ENCODE data around the gene FRMD4A.

Gene FRMD4A

GRCh38 chr10:13990946-13991345 is 339.8 kb downstream of the FRMD4A start:
- Histone ChIP-seq H3K4me3 (ENCODE audit: low read length) (no peak overlapping the region), H3F3A (ENCODE audit: insufficient read depth, low read length) (no peaks in the 10 kb centered on the region), H3K27ac (ENCODE audit: low read length) (no peak overlapping the region), H3K4me2 (ENCODE audit: low read depth, low read length) (no peak overlapping the region), H3K27me3 (replicated peaks; ENCODE audit: insufficient read depth, low read length) (no peaks in the 10 kb centered on the region), H3K79me2 (ENCODE audit: low read length) (no peaks in the 10 kb centered on the region), H2AFZ (ENCODE audit: low read length) (no peak overlapping the region), H4K20me1 (ENCODE audit: insufficient read depth, low read length) (no peaks in the 10 kb centered on the region), H3K9me3 (replicated peaks; ENCODE audit: insufficient read depth, low read length) (no peaks in the 10 kb centered on the region), H3K36me3 (replicated peaks; ENCODE audit: insufficient read depth, low read length) (no peaks in the 10 kb centered on the region), H3K9me2 (replicated peaks; ENCODE audit: insufficient read depth, low read length) (no peaks in the 10 kb centered on the region), H3K9ac (ENCODE audit: low read length) (no peak overlapping the region), H3K4me1 (ENCODE audit: low read length) (no peaks in the 10 kb centered on the region)
- no peak for DNase-seq
- TF ChIP-seq EZH2 (optimal IDR thresholded peaks at IDR 0.05; ENCODE audit: low read depth, low read length) (no peak), EZH2phosphoT487 (IDR thresholded peaks at IDR 0.05; ENCODE audit: low read length) (no peak), CTCF (IDR thresholded peaks at IDR 0.05; ENCODE audit: low read length) (no peak)

GRCh38 chr10:13990392-13990805 is 340.3 kb downstream of the FRMD4A start:
- H3K9ac ChIP-seq (ENCODE audit: low read length), result no peak overlapping the region
- H2AFZ ChIP-seq (ENCODE audit: low read length), result no peak overlapping the region
- H3K4me2 ChIP-seq (ENCODE audit: low read depth, low read length), result no peak overlapping the region
- H3K79me2 ChIP-seq (ENCODE audit: low read length), result no peaks in the 10 kb centered on the region
- H3K27me3 ChIP-seq (replicated peaks; ENCODE audit: insufficient read depth, low read length), result no peaks in the 10 kb centered on the region
- H4K20me1 ChIP-seq (ENCODE audit: insufficient read depth, low read length), result no peaks in the 10 kb centered on the region
- TF ChIP-seq CTCF (IDR thresholded peaks at IDR 0.05; ENCODE audit: low read length) (no peak), EZH2 (optimal IDR thresholded peaks at IDR 0.05; ENCODE audit: low read depth, low read length) (no peak), EZH2phosphoT487 (IDR thresholded peaks at IDR 0.05; ENCODE audit: low read length) (no peak)
- no peaks in the 10 kb centered on the region for H3K9me2 ChIP-seq (replicated peaks; ENCODE audit: insufficient read depth, low read length)
- no peak overlapping the region for H3K27ac ChIP-seq (ENCODE audit: low read length)
- no peak overlapping the region for H3K4me3 ChIP-seq (ENCODE audit: low read length)
- H3K4me1 ChIP-seq (ENCODE audit: low read length), result no peaks in the 10 kb centered on the region
- H3F3A ChIP-seq (ENCODE audit: insufficient read depth, low read length), result no peaks in the 10 kb centered on the region
- no peak for DNase-seq
- no peaks in the 10 kb centered on the region for H3K9me3 ChIP-seq (replicated peaks; ENCODE audit: insufficient read depth, low read length)
- no peaks in the 10 kb centered on the region for H3K36me3 ChIP-seq (replicated peaks; ENCODE audit: insufficient read depth, low read length)

GRCh38 chr10:13989616-13990015 is 341.1 kb downstream of the FRMD4A start:
- Histone ChIP-seq H2AFZ (ENCODE audit: low read length) (no peak overlapping the region), H3K27ac (ENCODE audit: low read length) (no peak overlapping the region), H3K27me3 (replicated peaks; ENCODE audit: insufficient read depth, low read length) (no peaks in the 10 kb centered on the region), H3K4me3 (ENCODE audit: low read length) (no peak overlapping the region), H3K4me2 (ENCODE audit: low read depth, low read length) (no peak overlapping the region), H3K4me1 (ENCODE audit: low read length) (no peaks in the 10 kb centered on the region), H4K20me1 (ENCODE audit: insufficient read depth, low read length) (no peaks in the 10 kb centered on the region), H3K79me2 (ENCODE audit: low read length) (no peaks in the 10 kb centered on the region), H3F3A (ENCODE audit: insufficient read depth, low read length) (no peaks in the 10 kb centered on the region), H3K9me2 (replicated peaks; ENCODE audit: insufficient read depth, low read length) (no peaks in the 10 kb centered on the region), H3K36me3 (replicated peaks; ENCODE audit: insufficient read depth, low read length) (no peaks in the 10 kb centered on the region), H3K9me3 (replicated peaks; ENCODE audit: insufficient read depth, low read length) (no peaks in the 10 kb centered on the region), H3K9ac (ENCODE audit: low read length) (no peak overlapping the region)
- TF ChIP-seq CTCF (IDR thresholded peaks at IDR 0.05; ENCODE audit: low read length), result no peak
- no peak for TF ChIP-seq EZH2 (optimal IDR thresholded peaks at IDR 0.05; ENCODE audit: low read depth, low read length)
- TF ChIP-seq EZH2phosphoT487 (IDR thresholded peaks at IDR 0.05; ENCODE audit: low read length), result no peak
- no peak for DNase-seq

Data from MM.1S (cell line).